B cell (primary cell): ENCODE measurements around the gene ZMIZ1. TPM values are rescaled to one million over a fixed set of nuclear protein-coding genes. Genes with fewer than 3 reads are reported as not detected.

ENCODE experiments used
- ATAC-seq: fragments of 200-7000 bp; cut with Tn5 transposase; one replicate; pipeline ENCODE4 v1.10.0; 2021; ENCODE audit warnings: low read depth, mild to moderate bottlenecking, moderate number of reproducible peaks, moderate library complexity
- CTCF ChIA-PET: fragments of 350-600 bp; sonication (Branson Sonifier 250); formaldehyde crosslinking; loops from one replicate; lab custom pipeline; 2021; ENCODE audit warnings: antibody characterized with exemption, inconsistent platforms; lab: Charles Lee
- POLR2A ChIA-PET: fragments of 350-600 bp; sonication (Branson Sonifier 250); formaldehyde crosslinking; loops from one replicate; lab custom pipeline; 2021; ENCODE audit warnings: antibody characterized with exemption; lab: Charles Lee
- DNase-seq: peaks from one replicate; pipeline ENCODE4 v3.0.0; 2013
- H2AFZ ChIP-seq: 2 replicates; pipeline ENCODE4 v1.6.1; 2012; ENCODE audit warnings: mild to moderate bottlenecking, low read depth, low read length; ENCODE audit not compliant: insufficient read depth, poor library complexity, severe bottlenecking
- H3K27ac ChIP-seq, 2 donors: 1 replicate in 1 of 2; 2 replicates in 1 of 2; pipeline ENCODE4 v1.5.1; 2012 to 2013; ENCODE audit warnings: low read length in 2 of 2, mild to moderate bottlenecking in 2 of 2, moderate library complexity in 1 of 2
- H3K27me3 ChIP-seq, 4 experiments: fragments of 200-600 bp in 1 of 4; sonication (generic) in 1 of 4; replicated peaks in 1 of 4; 1 replicate in 2 of 4; 2 replicates in 2 of 4; pipeline versions ENCODE4 v1.6.1 to v1.7.0; 2013 to 2016; ENCODE audit warnings: low read length in 3 of 4, mild to moderate bottlenecking in 2 of 4, mixed read lengths in 1 of 4, moderate library complexity in 1 of 4; ENCODE audit not compliant: insufficient read depth in 4 of 4, control insufficient read depth in 3 of 4; ENCODE audit errors: control extremely low read depth in 1 of 4
- H3K36me3 ChIP-seq, 2 experiments: replicated peaks in 1 of 2; 1 replicate in 1 of 2; 2 replicates in 1 of 2; pipeline versions ENCODE4 v1.6.1 to v1.7.1; 2013; ENCODE audit warnings: low read length in 1 of 2; ENCODE audit not compliant: insufficient read depth in 2 of 2, control insufficient read depth in 1 of 2; ENCODE audit errors: control extremely low read depth in 1 of 2, extremely low read depth in 1 of 2
- H3K4me1 ChIP-seq, 2 donors: fragments of 200-600 bp in 1 of 2; sonication (generic) in 1 of 2; 1 replicate in 1 of 2; 2 replicates in 1 of 2; pipeline versions ENCODE4 v1.5.1 to v1.6.1; 2013 to 2017; ENCODE audit warnings: low read length in 2 of 2; ENCODE audit not compliant: control insufficient read depth in 2 of 2, insufficient read depth in 2 of 2
- H3K4me2 ChIP-seq: replicated peaks from 2 replicates; pipeline ENCODE3; 2012; ENCODE audit warnings: mild to moderate bottlenecking, low read depth, low read length; ENCODE audit not compliant: poor library complexity, severe bottlenecking
- H3K4me3 ChIP-seq, 5 experiments: fragments of 200-600 bp in 1 of 5; sonication (generic) in 1 of 5; 1 replicate in 3 of 5; 2 replicates in 2 of 5; pipeline versions ENCODE4 v1.5.1 to v1.7.0; 2011 to 2016; ENCODE audit warnings: low read length in 4 of 5, mild to moderate bottlenecking in 4 of 5, low read depth in 2 of 5, control low read depth in 1 of 5, moderate library complexity in 1 of 5; ENCODE audit not compliant: insufficient read depth in 1 of 5; ENCODE audit errors: control extremely low read depth in 1 of 5, extremely low read depth in 1 of 5
- H3K79me2 ChIP-seq: fragments of 200-600 bp; sonication (generic); one replicate; pipeline ENCODE4 v1.6.0; 2016; ENCODE audit warnings: low read length; ENCODE audit not compliant: control insufficient read depth, insufficient read depth
- H3K9ac ChIP-seq: fragments of 200-600 bp; sonication (generic); 2 replicates; pipeline ENCODE4 v1.6.1; 2017; ENCODE audit warnings: mild to moderate bottlenecking, low read length, moderate library complexity
- H3K9me3 ChIP-seq, 3 donors: one replicate each; pipeline versions ENCODE4 v1.6.1 to v1.7.1; 2013; ENCODE audit warnings: low read length in 2 of 3; ENCODE audit not compliant: control insufficient read depth in 2 of 3, insufficient read depth in 1 of 3; ENCODE audit errors: control extremely low read depth in 1 of 3
- H4K20me1 ChIP-seq: 2 replicates; pipeline ENCODE4 v1.6.0; 2012; ENCODE audit warnings: mild to moderate bottlenecking, low read length; ENCODE audit not compliant: insufficient read depth, control insufficient read depth, poor library complexity, severe bottlenecking
- H3K27ac Mint-ChIP-seq: one replicate; pipeline ENCODE4 v1.8.0; 2021; ENCODE audit warnings: mixed read lengths
- H3K27me3 Mint-ChIP-seq: one replicate; pipeline ENCODE4 v1.8.0; 2021; ENCODE audit warnings: mixed read lengths
- H3K4me1 Mint-ChIP-seq: one replicate; pipeline ENCODE4 v1.8.0; 2021; ENCODE audit warnings: mixed read lengths
- H3K4me3 Mint-ChIP-seq: one replicate; pipeline ENCODE4 v1.8.0; 2021; ENCODE audit warnings: mixed read lengths
- H3K9me3 Mint-ChIP-seq: one replicate; pipeline ENCODE4 v1.8.0; 2022; ENCODE audit warnings: mixed read lengths; ENCODE audit not compliant: insufficient read depth
- EZH2 ChIP-seq: IDR thresholded peaks from 2 replicates; pipeline ENCODE4 v1.6.1; 2012; ENCODE audit warnings: borderline replicate concordance, low read depth, mild to moderate bottlenecking, moderate library complexity, low read length; ENCODE audit not compliant: insufficient read depth, poor library complexity, severe bottlenecking
- WGBS: methylation state at CpG from one replicate; pipeline ENCODE4 v1.1.5; 2013; ENCODE audit warnings: missing lambda C conversion rate; ENCODE audit not compliant: insufficient coverage; 5-methylcytosine and 5-hydroxymethylcytosine counted together
- intact Hi-C: fragments of 100-400 bp; cut with micrococcal nuclease; formaldehyde crosslinking; loops from one replicate; pipeline ENCODE4 v1.10.0; 2022
- polyA plus RNA-seq: library from polyadenylated mRNA; depleted of rRNA; stranded (reverse); fragments of >200 nt; gene quantifications from 2 replicates; pipeline ENCODE4 v1.2.3, GENCODE V29; 2012
- total RNA-seq, 2 donors: library from RNA; stranded (reverse); fragments of 120-200 nt in 1 of 2; gene quantifications; 1 replicate in 1 of 2; 2 replicates in 1 of 2; pipeline versions ENCODE4 v1.2.3 to v1.2.4, GENCODE V29; 2013 to 2022
- TF ChIP-seq, protein P1 (sequence below): fragments of 200-600 bp; IDR thresholded peaks from one replicate; pipeline ENCODE4 v1.8.0; 2022; ENCODE audit warnings: antibody characterized with exemption, mild to moderate bottlenecking

Gene ZMIZ1
- total and polyA plus RNA-seq, 2 donors (not counting 1 experiment from before 2014, with no cell fraction given), result 14.3 to 64.9 TPM

GRCh38 chr10:79127151-79127961 is 58.6 kb downstream of the ZMIZ1 start:
- 71% methylated on average over 14 of the region's 16 CpGs for WGBS
- ATAC-seq (no peak), DNase-seq (no peak)
- H3K36me3 ChIP-seq, result no peaks in the 10 kb centered on the region
- no peak overlapping the region for H3K27ac Mint-ChIP-seq
- no peak overlapping the region for H3K4me2 ChIP-seq
- H2AFZ ChIP-seq, result no peak overlapping the region
- H3K27me3 ChIP-seq, result peaks cover 0 to 2% (median 0%) of the 10 kb centered on the region in 4 experiments
- no peak overlapping the region for H3K9ac ChIP-seq
- intact Hi-C loops, result no loop called here
- H4K20me1 ChIP-seq, result no peaks in the 10 kb centered on the region
- no peaks in the 10 kb centered on the region for H3K4me1 Mint-ChIP-seq
- H3K4me3 Mint-ChIP-seq, result no peak overlapping the region
- H3K4me3 ChIP-seq, result no peak overlapping the region
- CTCF ChIA-PET, result no interaction called here
- peaks cover 0 to 5% of the 10 kb centered on the region in 2 donors for H3K4me1 ChIP-seq
- H3K79me2 ChIP-seq, result no peaks in the 10 kb centered on the region
- no peak overlapping the region for H3K27ac ChIP-seq
- no peak for TF ChIP-seq EZH2
- TF ChIP-seq, protein P1, sequence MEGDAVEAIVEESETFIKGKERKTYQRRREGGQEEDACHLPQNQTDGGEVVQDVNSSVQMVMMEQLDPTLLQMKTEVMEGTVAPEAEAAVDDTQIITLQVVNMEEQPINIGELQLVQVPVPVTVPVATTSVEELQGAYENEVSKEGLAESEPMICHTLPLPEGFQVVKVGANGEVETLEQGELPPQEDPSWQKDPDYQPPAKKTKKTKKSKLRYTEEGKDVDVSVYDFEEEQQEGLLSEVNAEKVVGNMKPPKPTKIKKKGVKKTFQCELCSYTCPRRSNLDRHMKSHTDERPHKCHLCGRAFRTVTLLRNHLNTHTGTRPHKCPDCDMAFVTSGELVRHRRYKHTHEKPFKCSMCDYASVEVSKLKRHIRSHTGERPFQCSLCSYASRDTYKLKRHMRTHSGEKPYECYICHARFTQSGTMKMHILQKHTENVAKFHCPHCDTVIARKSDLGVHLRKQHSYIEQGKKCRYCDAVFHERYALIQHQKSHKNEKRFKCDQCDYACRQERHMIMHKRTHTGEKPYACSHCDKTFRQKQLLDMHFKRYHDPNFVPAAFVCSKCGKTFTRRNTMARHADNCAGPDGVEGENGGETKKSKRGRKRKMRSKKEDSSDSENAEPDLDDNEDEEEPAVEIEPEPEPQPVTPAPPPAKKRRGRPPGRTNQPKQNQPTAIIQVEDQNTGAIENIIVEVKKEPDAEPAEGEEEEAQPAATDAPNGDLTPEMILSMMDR, result no peak
- H3K9me3 ChIP-seq, result peaks cover 0 to 2% (median 0%) of the 10 kb centered on the region in 3 donors
- H3K27me3 Mint-ChIP-seq, result peaks cover 5% of the 10 kb centered on the region
- H3K9me3 Mint-ChIP-seq, result no peaks in the 10 kb centered on the region
- POLR2A ChIA-PET, result no interaction called here

- Histone ChIP-seq H3K9ac (no peak overlapping the region), H3K4me1 (peaks cover 5 to 12% of the 10 kb centered on the region in 2 donors), H3K79me2 (no peaks in the 10 kb centered on the region), H3K27me3 (peaks cover 0 to 2% (median 0%) of the 10 kb centered on the region in 4 experiments), H3K4me2 (no peak overlapping the region), H4K20me1 (no peaks in the 10 kb centered on the region), H2AFZ (no peak overlapping the region), H3K36me3 (no peaks in the 10 kb centered on the region), H3K9me3 (peaks cover 0 to 5% (median 0%) of the 10 kb centered on the region in 3 donors), H3K27ac (no peak overlapping the region), H3K4me3 (no peak overlapping the region)
- no peak overlapping the region for H3K27ac Mint-ChIP-seq
- peaks cover 8% of the 10 kb centered on the region for H3K4me1 Mint-ChIP-seq
- WGBS, result 91% methylated on average over 7 of the region's 8 CpGs
- CTCF ChIA-PET, result no interaction called here
- POLR2A ChIA-PET, result no interaction called here
- TF ChIP-seq, protein P1, result no peak
- TF ChIP-seq EZH2, result no peak
- ATAC-seq (no peak), DNase-seq (no peak)
- H3K4me3 Mint-ChIP-seq, result no peak overlapping the region
- intact Hi-C loops, result no loop called here
- no peaks in the 10 kb centered on the region for H3K9me3 Mint-ChIP-seq
- H3K27me3 Mint-ChIP-seq, result peaks cover 5% of the 10 kb centered on the region
Observed at GRCh38 chr10:79128241-79128922, 59.6 kb downstream of the ZMIZ1 start.
